K562 (cell line): ENCODE measurements around the gene UBE2S. TPM values are rescaled to one million over a fixed set of nuclear protein-coding genes. Genes with fewer than 3 reads are reported as not detected.

Source experiments
- HMG20B ChIP-seq: fragments of 250-450 bp; sonication (Bioruptor Pico); IDR thresholded peaks from 2 replicates; pipeline ENCODE4 v1.5.0; 2021; ENCODE audit warnings: mild to moderate bottlenecking
- POLR2AphosphoS5 ChIP-seq: IDR thresholded peaks from 2 replicates; pipeline ENCODE4 v1.6.1; 2011; ENCODE audit warnings: mild to moderate bottlenecking, low read depth, low read length, moderate library complexity; ENCODE audit not compliant: control insufficient read depth, insufficient read depth
- PRMT5 ChIP-seq: sonication (generic); formaldehyde crosslinking; IDR thresholded peaks from 2 replicates; pipeline ENCODE4 v1.5.0; 2020; ENCODE audit warnings: missing genetic modification reagents
- SMARCA4 ChIP-seq: fragments of 450-650 bp; IDR thresholded peaks from 2 replicates; pipeline ENCODE4 v1.6.1; 2016
- SOX6 ChIP-seq: fragments of 450-650 bp; IDR thresholded peaks from 2 replicates; pipeline ENCODE4 v1.6.1; 2014; ENCODE audit warnings: mild to moderate bottlenecking
- TCF3 ChIP-seq: sonication (generic); formaldehyde crosslinking; IDR thresholded peaks from 2 replicates; pipeline ENCODE4 v1.4.0; 2020; ENCODE audit warnings: mild to moderate bottlenecking, missing genetic modification reagents
- polyA plus RNA-seq, 8 experiments: library from polyadenylated mRNA; depleted of rRNA in 4 of 8; stranded (reverse) in 5 of 8; unstranded in 3 of 8; fragments of >200 nt; fragmentation: Nextera tagmentation in 2 of 8; fragmentation: Illumina TruSeq in 1 of 8; extraction: Ambion mirVana in 2 of 8; extraction: Trizol in 1 of 8; gene quantifications; 2 replicates each; pipeline versions ENCODE4 v1.2.1 to v1.2.3, GENCODE V29; 2011 to 2014; ENCODE audit warnings: inconsistent platforms in 1 of 8, missing spikeins in 1 of 8
- total RNA-seq, 7 experiments: library from RNA; depleted of rRNA in 6 of 7; stranded (reverse); fragments of >200 nt in 6 of 7; fragmentation: Illumina TruSeq in 2 of 7; extraction: Trizol in 2 of 7; gene quantifications; 2 replicates each; pipeline versions ENCODE4 v1.2.1 to v1.2.3, GENCODE V29; 2011 to 2021; ENCODE audit warnings: low replicate concordance in 1 of 7
- TF ChIP-seq, protein P1 (sequence below): fragments of 450-650 bp; IDR thresholded peaks from 2 replicates; pipeline ENCODE4 v1.6.1; 2017; ENCODE audit warnings: antibody characterized with exemption
- TF ChIP-seq, protein P2 (sequence below): sonication (generic); formaldehyde crosslinking; IDR thresholded peaks from 2 replicates; pipeline ENCODE4 v1.8.0; 2022; ENCODE audit warnings: missing genetic modification reagents, mild to moderate bottlenecking, moderate library complexity, borderline replicate concordance
- TF ChIP-seq, protein P3 (sequence below): fragments of 450-650 bp; IDR thresholded peaks from 2 replicates; pipeline ENCODE4 v1.6.1; 2016
- TF ChIP-seq, protein P4 (sequence below): fragments of 250-450 bp; sonication (Bioruptor Pico); IDR thresholded peaks from 2 replicates; pipeline ENCODE4 v1.4.0; 2020; ENCODE audit warnings: mild to moderate bottlenecking, moderate library complexity, borderline replicate concordance
- TF ChIP-seq, protein P5 (sequence below), 2 experiments: fragments of 450-650 bp in 1 of 2; sonication (generic) in 1 of 2; formaldehyde crosslinking; conservative IDR thresholded peaks; 2 replicates each; pipeline versions ENCODE4 v1.4.0 to v1.8.1; 2020 to 2022; ENCODE audit warnings: mild to moderate bottlenecking in 1 of 2, missing genetic modification reagents in 1 of 2

Gene UBE2S
- total and polyA plus RNA-seq, 9 of the 15 experiments (the other 6 are each of a cell fraction or from before 2014, with no cell fraction given) = 1.5 to 1,305 (median 157) TPM

DNA sequence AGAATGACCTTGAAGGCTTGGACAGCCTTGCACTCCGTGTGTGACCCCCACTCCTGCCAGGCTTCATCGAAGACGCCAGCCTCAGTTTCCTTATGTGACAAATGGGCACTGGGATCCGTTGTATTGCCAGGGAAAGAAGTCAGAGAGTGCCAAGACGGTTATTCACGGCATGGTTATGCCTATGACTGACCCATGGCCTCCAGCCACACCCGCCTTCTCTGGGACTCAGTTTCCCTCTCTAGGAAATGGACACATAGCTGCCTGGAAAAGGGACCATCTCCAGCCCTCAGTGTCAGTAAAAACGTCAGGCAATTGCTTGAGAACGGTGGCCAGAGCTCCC lies 915 bp upstream of the UBE2S start (continued):
- TF ChIP-seq, protein P1, sequence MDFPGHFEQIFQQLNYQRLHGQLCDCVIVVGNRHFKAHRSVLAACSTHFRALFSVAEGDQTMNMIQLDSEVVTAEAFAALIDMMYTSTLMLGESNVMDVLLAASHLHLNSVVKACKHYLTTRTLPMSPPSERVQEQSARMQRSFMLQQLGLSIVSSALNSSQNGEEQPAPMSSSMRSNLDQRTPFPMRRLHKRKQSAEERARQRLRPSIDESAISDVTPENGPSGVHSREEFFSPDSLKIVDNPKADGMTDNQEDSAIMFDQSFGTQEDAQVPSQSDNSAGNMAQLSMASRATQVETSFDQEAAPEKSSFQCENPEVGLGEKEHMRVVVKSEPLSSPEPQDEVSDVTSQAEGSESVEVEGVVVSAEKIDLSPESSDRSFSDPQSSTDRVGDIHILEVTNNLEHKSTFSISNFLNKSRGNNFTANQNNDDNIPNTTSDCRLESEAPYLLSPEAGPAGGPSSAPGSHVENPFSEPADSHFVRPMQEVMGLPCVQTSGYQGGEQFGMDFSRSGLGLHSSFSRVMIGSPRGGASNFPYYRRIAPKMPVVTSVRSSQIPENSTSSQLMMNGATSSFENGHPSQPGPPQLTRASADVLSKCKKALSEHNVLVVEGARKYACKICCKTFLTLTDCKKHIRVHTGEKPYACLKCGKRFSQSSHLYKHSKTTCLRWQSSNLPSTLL = no peak
- TF ChIP-seq TCF3 (CRISPR knock-in tag) (no peak), PRMT5 (CRISPR knock-in tag) (no peak), SMARCA4 (no peak), SOX6 (no peak), POLR2AphosphoS5 (no peak; the same call in 1 of the 2 replicates), HMG20B (no peak)
- TF ChIP-seq, protein P2, sequence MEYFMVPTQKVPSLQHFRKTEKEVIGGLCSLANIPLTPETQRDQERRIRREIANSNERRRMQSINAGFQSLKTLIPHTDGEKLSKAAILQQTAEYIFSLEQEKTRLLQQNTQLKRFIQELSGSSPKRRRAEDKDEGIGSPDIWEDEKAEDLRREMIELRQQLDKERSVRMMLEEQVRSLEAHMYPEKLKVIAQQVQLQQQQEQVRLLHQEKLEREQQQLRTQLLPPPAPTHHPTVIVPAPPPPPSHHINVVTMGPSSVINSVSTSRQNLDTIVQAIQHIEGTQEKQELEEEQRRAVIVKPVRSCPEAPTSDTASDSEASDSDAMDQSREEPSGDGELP (CRISPR knock-in tag) = no peak
- TF ChIP-seq, protein P3, sequence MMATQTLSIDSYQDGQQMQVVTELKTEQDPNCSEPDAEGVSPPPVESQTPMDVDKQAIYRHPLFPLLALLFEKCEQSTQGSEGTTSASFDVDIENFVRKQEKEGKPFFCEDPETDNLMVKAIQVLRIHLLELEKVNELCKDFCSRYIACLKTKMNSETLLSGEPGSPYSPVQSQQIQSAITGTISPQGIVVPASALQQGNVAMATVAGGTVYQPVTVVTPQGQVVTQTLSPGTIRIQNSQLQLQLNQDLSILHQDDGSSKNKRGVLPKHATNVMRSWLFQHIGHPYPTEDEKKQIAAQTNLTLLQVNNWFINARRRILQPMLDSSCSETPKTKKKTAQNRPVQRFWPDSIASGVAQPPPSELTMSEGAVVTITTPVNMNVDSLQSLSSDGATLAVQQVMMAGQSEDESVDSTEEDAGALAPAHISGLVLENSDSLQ = no peak
- TF ChIP-seq, protein P4, sequence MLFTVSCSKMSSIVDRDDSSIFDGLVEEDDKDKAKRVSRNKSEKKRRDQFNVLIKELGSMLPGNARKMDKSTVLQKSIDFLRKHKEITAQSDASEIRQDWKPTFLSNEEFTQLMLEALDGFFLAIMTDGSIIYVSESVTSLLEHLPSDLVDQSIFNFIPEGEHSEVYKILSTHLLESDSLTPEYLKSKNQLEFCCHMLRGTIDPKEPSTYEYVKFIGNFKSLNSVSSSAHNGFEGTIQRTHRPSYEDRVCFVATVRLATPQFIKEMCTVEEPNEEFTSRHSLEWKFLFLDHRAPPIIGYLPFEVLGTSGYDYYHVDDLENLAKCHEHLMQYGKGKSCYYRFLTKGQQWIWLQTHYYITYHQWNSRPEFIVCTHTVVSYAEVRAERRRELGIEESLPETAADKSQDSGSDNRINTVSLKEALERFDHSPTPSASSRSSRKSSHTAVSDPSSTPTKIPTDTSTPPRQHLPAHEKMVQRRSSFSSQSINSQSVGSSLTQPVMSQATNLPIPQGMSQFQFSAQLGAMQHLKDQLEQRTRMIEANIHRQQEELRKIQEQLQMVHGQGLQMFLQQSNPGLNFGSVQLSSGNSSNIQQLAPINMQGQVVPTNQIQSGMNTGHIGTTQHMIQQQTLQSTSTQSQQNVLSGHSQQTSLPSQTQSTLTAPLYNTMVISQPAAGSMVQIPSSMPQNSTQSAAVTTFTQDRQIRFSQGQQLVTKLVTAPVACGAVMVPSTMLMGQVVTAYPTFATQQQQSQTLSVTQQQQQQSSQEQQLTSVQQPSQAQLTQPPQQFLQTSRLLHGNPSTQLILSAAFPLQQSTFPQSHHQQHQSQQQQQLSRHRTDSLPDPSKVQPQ (CRISPR knock-in tag) = no peak
- TF ChIP-seq, protein P5, sequence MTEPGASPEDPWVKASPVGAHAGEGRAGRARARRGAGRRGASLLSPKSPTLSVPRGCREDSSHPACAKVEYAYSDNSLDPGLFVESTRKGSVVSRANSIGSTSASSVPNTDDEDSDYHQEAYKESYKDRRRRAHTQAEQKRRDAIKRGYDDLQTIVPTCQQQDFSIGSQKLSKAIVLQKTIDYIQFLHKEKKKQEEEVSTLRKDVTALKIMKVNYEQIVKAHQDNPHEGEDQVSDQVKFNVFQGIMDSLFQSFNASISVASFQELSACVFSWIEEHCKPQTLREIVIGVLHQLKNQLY (CRISPR knock-in tag; conservative IDR thresholded peaks at IDR 0.05) = no peak
